Lower leg skin (tissue), 4 donors: ENCODE results near the gene SUPT20H. TPM values are rescaled to one million over a fixed set of nuclear protein-coding genes. Genes with fewer than 3 reads are reported as not detected.
"Not testable (repeated sequence)": the region's sequence is repeated elsewhere in the genome, so short reads cannot be mapped to it uniquely, and the experiment has no call there.

Experiments used
- DNase-seq, 2 donors: peaks; one replicate each; pipeline ENCODE4 v3.0.0-alpha.2; 2019; ENCODE audit warnings: low spot score in 2 of 2
- H3K4me3 ChIP-seq: fragments of 200-600 bp; sonication (generic); 2 replicates; pipeline ENCODE4 v1.5.1; 2017; ENCODE audit warnings: mild to moderate bottlenecking, low read depth; ENCODE audit not compliant: poor library complexity, severe bottlenecking
- POLR2A ChIP-seq, 2 donors: fragments of 450-650 bp; IDR thresholded peaks; one replicate each; pipeline ENCODE4 v1.6.1; 2016 to 2017; ENCODE audit warnings: antibody characterized with exemption in 2 of 2, mild to moderate bottlenecking in 1 of 2, moderate library complexity in 1 of 2
- WGBS, 2 donors: methylation state at CpG; one replicate each; pipeline ENCODE4 v1.1.5; 2018; 5-methylcytosine and 5-hydroxymethylcytosine counted together
- intact Hi-C: fragments of 100-400 bp; cut with DNase I; formaldehyde crosslinking; loops from one replicate; pipeline ENCODE4 v1.15.0; 2023; ENCODE audit warnings: low total_unique reads
- total RNA-seq, 4 donors: library from RNA; depleted of rRNA; stranded (reverse); fragments of >200 nt; gene quantifications; one replicate each; pipeline ENCODE4 v1.1.0, GENCODE V29; 2016
- TF ChIP-seq, protein P1 (sequence below), 3 donors: fragments of 450-650 bp; IDR thresholded peaks; one replicate each; pipeline ENCODE4 v1.5.1; 2016; ENCODE audit warnings: antibody characterized with exemption in 3 of 3, mild to moderate bottlenecking in 3 of 3, moderate library complexity in 2 of 3

Gene SUPT20H
- total RNA-seq, 4 donors from 2014 or later: 23.4 to 35.9 (median 28.6) TPM

DNA sequence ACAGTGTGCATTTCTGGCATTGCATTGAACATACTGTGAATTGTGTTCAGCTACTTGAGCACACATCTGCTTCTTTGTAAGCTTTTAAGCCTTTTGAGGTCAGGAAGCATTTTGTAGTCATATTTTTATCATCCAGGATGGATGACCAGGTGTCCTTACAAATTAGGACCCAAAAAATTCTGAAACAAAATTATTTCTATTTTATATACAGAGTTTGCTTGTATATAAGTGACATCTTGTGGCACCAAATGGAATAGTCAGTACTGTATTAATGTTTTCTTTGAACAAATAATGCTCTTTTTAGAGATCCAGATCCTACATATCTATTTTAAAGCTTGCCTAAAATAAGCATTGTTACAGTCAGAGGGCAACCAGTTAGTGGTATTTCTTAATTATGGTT is 9.5 kb upstream of the SUPT20H start:
- no peak for DNase-seq
- H3K4me3 ChIP-seq: no peak overlapping the region
- intact Hi-C loops: no loop called here
- TF ChIP-seq, protein P1, sequence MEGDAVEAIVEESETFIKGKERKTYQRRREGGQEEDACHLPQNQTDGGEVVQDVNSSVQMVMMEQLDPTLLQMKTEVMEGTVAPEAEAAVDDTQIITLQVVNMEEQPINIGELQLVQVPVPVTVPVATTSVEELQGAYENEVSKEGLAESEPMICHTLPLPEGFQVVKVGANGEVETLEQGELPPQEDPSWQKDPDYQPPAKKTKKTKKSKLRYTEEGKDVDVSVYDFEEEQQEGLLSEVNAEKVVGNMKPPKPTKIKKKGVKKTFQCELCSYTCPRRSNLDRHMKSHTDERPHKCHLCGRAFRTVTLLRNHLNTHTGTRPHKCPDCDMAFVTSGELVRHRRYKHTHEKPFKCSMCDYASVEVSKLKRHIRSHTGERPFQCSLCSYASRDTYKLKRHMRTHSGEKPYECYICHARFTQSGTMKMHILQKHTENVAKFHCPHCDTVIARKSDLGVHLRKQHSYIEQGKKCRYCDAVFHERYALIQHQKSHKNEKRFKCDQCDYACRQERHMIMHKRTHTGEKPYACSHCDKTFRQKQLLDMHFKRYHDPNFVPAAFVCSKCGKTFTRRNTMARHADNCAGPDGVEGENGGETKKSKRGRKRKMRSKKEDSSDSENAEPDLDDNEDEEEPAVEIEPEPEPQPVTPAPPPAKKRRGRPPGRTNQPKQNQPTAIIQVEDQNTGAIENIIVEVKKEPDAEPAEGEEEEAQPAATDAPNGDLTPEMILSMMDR (IDR thresholded peaks at IDR 0.05): no peak
- no peak for TF ChIP-seq POLR2A (IDR thresholded peaks at IDR 0.05)

DNA sequence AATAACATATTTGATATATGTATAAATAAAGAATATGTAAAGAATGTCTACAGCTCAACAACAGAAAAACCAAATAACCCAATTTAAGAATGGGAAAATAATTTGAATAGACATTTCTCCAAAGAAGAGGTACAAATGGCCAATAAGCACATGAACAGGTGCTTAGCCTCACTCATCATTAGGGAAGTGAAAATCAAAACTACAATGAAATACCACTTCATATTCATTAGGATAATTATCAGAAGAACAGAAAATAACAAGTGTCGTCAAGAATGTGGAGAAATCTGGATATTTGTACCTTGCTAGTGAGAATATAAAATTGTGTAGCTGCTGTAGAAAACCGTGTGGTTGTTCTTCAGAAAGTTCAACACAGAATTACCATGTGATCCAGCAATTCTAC is 8.4 kb upstream of the SUPT20H start:
- 77 to 89% methylated on average over 2 of the region's 2 CpGs for WGBS, 2 donors

DNA sequence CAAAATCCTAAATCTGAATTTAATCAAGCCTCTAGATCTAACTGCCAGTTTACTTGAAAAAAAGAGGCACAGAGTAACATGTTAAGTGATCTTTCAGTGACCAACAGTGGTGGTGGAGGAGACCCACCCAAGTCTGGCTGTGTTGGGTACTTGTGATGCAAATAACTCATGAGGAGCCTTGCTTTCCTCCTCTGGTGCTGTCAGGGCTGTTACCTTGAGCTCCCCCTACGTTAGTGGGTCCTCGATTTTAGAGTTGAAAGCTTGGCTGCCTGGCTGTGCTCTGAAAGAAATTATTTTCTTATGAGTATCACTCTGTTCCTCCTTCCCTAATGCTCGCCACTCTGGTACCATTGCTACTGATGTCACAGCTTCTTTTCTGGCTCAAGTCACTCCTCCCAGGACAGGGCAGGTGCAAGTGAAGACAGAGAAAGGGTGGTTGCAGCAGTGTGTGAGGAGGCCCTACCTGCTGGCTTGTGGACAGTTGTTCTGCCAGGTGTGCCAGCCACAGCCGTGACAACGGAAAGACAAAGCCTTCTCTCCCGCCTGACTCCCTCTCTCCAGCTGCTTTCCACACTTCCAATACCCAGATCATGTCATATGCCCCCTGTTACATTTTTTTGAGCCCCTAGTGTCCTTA is 6.5 kb upstream of the SUPT20H start:
- intact Hi-C loops: no loop called here
- H3K4me3 ChIP-seq: no peak overlapping the region
- no peak for DNase-seq
- WGBS, 2 donors: 81 to 88% methylated on average over 6 of the region's 6 CpGs
- no peak for TF ChIP-seq POLR2A (IDR thresholded peaks at IDR 0.05)
- TF ChIP-seq, protein P1 (IDR thresholded peaks at IDR 0.05): no peak

More for the DNA sequence above, 8.4 kb upstream of the SUPT20H start:
- H3K4me3 ChIP-seq: no peak overlapping the region
- intact Hi-C loops: no loop called here
- TF ChIP-seq, protein P1 (IDR thresholded peaks at IDR 0.05): no peak
- no peak for TF ChIP-seq POLR2A (IDR thresholded peaks at IDR 0.05)
- DNase-seq: no peak

DNA sequence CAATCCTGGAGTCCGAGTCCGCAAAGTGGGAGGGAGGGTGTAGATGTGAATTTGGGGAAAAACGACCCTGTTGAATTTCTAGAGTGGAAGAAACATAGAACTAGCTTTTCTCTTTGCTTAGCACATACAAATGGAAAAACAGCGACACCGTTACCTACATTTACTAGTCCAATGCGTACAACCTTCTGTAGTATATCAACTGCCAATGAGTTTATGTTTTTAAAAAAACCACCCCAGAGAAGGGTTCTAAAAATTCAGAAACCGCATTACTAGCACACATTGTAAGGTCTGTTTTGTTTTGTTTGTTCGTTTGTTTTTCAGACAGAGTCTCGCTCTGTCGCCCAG is 332 bp upstream of the SUPT20H start:
- 15 to 16% methylated on average over 10 of the region's 10 CpGs for WGBS, 2 donors
- intact Hi-C loops: no loop called here
- no peak for DNase-seq
- TF ChIP-seq POLR2A (IDR thresholded peaks at IDR 0.05): no peak
- TF ChIP-seq, protein P1 (IDR thresholded peaks at IDR 0.05): no peak
- peak overlapping the region; percentile 91 for H3K4me3 ChIP-seq

DNA sequence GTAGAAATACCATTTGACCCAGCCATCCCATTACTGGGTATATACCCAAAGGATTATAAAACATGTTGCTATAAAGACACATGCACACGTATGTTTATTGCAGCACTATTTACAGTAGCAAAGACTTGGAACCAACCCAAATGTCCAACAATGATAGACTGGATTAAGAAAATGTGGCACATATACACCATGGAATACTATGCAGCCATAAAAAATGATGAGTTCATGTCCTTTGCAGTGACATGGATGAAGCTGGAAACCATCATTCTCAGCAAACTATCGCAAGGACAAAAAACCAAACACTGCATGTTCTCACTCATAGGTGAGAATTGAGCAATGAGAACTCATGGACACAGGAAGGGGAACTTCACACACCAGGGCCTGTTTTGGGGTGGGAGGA is 3.3 kb downstream of the SUPT20H start:
- DNase-seq, intact Hi-C loops, H3K4me3 ChIP-seq: not testable (repeated sequence)
- 91% methylated on average over 2 of the region's 2 CpGs for WGBS, 2 donors

DNA sequence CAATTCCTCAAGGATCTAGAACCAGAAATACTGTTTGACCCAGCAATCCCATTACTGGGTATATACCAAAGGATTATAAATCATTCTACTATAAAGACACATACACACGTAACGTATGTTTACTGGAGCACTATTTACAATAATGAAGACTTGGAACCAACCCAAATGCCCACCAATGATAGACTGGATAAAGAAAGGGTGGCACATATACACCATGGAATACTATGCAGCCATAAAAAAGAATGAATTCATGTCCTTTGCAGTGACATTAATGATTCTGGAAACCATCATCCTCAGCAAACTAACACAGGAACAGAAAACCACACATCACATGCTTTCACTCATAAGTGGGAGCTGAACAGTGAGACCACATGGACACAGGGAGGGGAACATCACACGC is 6.4 kb downstream of the SUPT20H start:
- DNase-seq, intact Hi-C loops, H3K4me3 ChIP-seq: not testable (repeated sequence)
- 95 to 97% methylated on average over 3 of the region's 3 CpGs for WGBS, 2 donors

DNA sequence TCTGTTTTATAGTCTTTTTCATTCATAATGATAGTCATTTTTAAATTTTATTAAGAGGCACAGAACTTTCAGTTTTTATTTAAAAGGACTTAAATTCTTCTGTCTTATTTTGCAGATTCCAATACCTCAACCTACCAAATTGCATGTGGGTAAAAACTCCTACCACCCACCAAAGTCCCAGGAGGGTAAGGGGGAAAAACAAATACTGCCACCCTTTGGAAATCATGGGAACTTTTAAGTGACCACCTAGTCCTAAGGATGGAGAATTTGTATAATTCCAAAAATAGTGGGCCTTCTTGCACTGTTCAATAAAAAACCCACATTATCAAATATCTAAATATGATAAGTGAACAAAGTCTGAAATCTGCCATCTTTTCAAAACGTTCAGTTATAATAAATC is 9.7 kb downstream of the SUPT20H start:
- 50 to 61% methylated on average over 1 of the region's 1 CpG for WGBS, 2 donors
- DNase-seq: no peak
- TF ChIP-seq, protein P1 (IDR thresholded peaks at IDR 0.05): no peak
- TF ChIP-seq POLR2A (IDR thresholded peaks at IDR 0.05): no peak
- H3K4me3 ChIP-seq: no peak overlapping the region
- intact Hi-C loops: no loop called here
